HG02885 (cell line): ENCODE results near the gene ZNF420.
A peak's percentile ranks its signal among the peaks of the same experiment; 100 is the strongest.

Experiments
- ATAC-seq: cut with Tn5 transposase; IDR thresholded peaks from one replicate; pipeline ENCODE4 v1.9.1; 2021; ENCODE audit warnings: mild to moderate bottlenecking; ENCODE audit not compliant: unreplicated experiment, poor library complexity

Gene ZNF420

GRCh38 chr19:37128821-37129177 is 50.6 kb downstream of the ZNF420 start:
- no peak for ATAC-seq

GRCh38 chr19:37136111-37136510 is 57.9 kb downstream of the ZNF420 start:
- no peak for ATAC-seq

- no peak for ATAC-seq
These were observed 70.0 kb downstream of the ZNF420 start for GRCh38 chr19:37148214-37148613.

- ATAC-seq: no peak
These were observed 81.9 kb downstream of the ZNF420 start for GRCh38 chr19:37160153-37160552.

GRCh38 chr19:37165635-37166034 is 87.4 kb downstream of the ZNF420 start:
- ATAC-seq: no peak

- peak; percentile 95 for ATAC-seq
These were observed 94.4 kb downstream of the ZNF420 start, which contains the start of gene ZNF585A for GRCh38 chr19:37172368-37173366. TSS of gene ZNF585A (minus strand) at chr19:37172695. CDS start at chr19:37169910, 2,785 bp downstream.
